ENCODE measurements around the gene TPI1.

Gene TPI1

DNA sequence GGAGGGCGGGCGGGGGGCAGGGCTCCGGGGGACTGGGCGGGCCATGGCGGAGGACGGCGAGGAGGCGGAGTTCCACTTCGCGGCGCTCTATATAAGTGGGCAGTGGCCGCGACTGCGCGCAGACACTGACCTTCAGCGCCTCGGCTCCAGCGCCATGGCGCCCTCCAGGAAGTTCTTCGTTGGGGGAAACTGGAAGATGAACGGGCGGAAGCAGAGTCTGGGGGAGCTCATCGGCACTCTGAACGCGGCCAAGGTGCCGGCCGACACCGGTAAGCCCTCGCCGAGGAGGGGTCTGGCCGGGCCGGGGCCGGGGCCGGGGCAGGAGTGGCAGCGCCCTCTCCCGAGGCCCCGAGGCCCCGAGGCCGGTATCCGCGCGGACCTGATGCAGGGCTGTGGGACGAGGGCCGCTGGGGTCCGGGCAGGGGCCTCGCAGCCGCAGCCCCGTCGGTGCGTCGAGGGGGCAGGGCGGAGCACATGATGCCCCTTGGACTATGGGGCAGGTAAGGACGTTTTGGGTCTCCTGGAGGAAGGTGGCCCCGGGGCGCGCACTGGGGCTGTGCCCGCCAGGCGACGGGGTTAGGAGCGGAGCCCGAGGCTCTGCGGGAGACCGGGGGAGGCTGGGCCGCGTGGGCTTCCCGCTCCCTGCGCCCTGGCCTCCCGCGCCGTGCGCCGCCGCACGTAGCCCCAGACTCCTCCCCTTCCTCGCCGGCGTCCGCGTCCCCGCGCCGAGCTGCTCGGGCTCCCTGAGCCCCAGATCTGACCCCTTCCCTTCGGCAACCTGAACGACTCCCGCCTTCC is at the start of gene TPI1:
TSS of gene TPI1 (plus strand) at position 119 of the 798 bp plus-strand sequence. CDS start at position 155, 36 bp downstream.
- DNase-seq (ENCODE audit: low read depth in 4 of 4, low spot score in 1 of 4): peak in 3 of 4 experiments; percentile 70 to 74 (median 74)

DNA sequence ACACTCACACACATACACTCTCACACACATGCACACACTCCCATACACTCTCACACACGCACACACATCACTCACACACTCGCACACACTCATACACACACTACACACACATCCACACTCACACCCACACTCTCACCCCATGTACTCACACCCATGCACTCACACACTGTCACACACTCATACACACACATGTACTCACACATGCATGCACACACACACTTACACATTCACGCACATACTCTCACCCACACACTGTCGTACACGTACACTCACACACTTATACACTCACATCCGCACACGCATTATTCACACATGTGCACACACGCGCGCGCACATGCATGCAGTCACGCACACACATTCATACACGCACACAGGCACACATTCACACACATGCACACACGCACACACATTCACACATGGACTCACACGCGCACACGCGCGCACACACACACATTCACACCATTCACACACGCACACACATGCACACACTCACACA is 49.6 kb upstream of the TPI1 start:
- no peak for DNase-seq (ENCODE audit: low read depth in 4 of 4, low spot score in 1 of 4)

DNA sequence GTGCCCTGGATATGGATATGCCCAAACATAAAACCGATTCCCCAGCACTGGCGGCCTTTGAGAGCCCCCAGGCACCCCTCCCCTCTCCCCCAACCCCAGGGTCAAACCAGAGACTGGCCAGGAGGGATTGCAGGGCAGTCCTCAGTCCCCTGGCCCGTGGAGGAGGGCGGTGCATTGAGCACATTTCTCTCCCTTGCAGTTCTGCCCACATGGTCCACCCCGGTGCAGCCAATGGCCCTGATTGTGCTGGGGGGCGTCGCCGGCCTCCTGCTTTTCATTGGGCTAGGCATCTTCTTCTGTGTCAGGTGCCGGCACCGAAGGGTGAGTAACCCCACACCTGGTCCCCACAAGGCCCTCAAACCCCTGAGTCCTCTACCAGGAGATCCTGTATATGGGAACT is 49.1 kb upstream of the TPI1 start:
- no peak for DNase-seq (ENCODE audit: low read depth in 4 of 4, low spot score in 1 of 4)

DNA sequence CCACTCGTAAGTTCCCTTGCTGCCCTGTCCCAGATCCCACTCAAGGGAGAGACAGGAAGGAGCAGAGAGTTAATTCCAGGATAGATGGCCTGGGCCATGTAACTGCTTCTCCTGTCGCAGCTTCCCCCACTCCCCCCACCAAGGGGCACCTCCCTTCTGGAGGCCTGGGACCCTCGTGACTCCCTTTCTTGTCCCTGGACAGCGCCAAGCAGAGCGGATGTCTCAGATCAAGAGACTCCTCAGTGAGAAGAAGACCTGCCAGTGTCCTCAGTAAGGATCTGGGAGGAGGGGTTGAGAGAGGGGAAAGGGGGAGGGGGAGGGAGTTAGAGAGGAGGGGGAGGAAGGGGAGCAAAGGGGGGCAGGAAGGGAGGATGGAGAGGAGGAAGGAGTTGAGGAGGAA is 48.7 kb upstream of the TPI1 start:
- DNase-seq (ENCODE audit: low read depth in 4 of 4, low spot score in 1 of 4): no peak

DNA sequence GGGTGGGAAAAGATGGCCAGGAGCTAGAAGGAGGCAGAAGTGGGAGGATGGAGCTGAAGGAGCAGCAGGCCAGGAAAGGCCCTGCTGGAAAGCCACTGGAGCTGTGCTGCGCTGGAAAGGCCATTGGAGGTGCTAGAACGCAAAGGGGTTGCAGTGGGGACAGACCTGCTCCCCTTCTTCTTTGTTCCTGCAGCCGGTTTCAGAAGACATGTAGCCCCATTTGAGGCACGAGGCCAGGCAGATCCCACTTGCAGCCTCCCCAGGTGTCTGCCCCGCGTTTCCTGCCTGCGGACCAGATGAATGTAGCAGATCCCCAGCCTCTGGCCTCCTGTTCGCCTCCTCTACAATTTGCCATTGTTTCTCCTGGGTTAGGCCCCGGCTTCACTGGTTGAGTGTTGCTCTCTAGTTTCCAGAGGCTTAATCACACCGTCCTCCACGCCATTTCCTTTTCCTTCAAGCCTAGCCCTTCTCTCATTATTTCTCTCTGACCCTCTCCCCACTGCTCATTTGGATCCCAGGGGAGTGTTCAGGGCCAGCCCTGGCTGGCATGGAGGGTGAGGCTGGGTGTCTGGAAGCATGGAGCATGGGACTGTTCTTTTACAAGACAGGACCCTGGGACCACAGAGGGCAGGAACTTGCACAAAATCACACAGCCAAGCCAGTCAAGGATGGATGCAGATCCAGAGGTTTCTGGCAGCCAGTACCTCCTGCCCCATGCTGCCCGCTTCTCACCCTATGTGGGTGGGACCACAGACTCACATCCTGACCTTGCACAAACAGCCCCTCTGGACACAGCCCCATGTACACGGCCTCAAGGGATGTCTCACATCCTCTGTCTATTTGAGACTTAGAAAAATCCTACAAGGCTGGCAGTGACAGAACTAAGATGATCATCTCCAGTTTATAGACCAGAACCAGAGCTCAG is 48.0 kb upstream of the TPI1 start:
- no peak for DNase-seq (ENCODE audit: low read depth in 4 of 4, low spot score in 1 of 4)

DNA sequence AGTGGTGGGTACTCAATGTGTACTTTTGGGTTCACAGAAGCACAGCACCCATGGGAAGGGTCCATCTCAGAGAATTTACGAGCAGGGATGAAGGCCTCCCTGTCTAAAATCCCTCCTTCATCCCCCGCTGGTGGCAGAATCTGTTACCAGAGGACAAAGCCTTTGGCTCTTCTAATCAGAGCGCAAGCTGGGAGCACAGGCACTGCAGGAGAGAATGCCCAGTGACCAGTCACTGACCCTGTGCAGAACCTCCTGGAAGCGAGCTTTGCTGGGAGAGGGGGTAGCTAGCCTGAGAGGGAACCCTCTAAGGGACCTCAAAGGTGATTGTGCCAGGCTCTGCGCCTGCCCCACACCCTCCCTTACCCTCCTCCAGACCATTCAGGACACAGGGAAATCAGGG is 47.2 kb upstream of the TPI1 start:
- no peak for DNase-seq (ENCODE audit: low read depth in 4 of 4, low spot score in 1 of 4)

DNA sequence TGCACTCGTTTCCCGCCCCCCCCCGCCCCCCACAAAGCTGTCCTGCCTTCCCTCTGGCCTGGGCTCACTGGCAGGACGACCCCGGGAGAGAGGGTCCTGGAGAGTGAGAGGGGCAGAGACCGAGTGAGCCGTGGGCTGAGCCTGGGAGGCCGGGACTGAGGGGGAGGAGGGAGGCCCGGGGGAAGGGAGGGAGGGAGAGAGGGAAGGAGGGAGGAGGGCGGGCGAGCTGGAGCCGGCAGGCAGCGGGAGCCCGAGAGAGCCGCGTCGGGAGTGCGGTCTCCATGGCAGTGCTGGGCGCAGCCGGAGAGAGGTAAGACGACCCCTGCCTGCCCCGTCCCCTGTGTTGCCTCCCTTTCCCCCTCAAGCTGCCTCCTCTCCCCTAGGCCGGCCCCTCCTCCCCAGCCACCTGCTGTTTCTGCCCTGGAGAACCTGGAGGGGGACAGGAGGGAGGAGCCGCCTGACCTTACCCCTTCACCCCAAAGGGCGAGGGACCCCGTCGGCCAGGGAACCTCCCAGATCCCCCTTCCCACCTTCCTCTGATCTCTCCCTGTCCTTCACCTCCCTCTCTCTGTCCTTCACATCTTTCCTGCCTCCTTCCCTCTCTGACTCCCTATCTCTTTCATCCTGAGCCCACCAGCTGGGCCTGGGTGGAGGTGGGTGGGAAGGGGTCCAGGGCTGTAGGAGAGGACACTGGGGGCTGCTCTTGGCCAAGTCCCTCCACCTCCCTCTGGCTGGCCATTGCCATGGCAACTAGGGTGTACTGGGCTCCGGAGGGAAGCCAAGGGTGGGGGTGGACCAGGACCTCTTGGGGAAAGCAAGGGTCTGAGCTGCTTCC is 45.5 kb upstream of the TPI1 start, which contains the start of gene GPR162:
TSS of gene GPR162 (plus strand) at position 231 of the 835 bp plus-strand sequence. CDS start 2,078 bp downstream, outside the sequence.
- no peak for DNase-seq (ENCODE audit: low read depth in 4 of 4, low spot score in 1 of 4)

DNA sequence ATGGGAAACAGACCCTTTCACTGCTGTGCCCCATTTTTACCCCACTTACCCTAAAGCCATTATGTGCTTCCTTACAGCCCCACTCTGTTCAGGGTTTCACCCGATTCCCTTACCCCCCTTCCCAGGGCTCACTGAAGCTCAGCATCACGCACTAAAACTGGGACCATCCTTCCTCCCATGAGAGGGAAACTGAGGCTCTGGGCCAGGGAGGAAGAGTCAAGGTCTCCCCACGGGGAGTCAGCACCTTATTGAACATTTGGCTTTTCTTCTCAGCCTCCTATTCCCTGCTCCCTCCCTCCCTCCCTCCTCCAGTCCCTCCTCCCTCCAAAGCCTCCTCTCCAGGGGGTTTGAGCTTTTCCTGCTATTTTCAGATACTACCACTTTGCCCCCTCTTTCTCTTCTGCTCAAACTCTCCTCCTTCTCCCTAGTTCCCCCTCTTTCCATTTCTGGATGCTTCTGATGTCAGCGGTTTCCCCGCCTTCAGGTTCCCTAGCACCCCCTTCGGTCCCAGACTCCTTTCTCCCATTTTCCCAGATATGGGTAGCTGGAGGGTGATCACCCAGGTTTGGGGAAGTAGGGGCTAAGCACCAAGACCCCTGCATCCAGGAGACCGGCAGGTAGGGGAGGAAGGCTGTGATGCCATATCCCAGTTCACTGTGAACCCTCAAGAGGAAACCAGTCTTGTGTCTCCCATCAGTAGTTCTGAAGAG is 44.8 kb upstream of the TPI1 start:
- DNase-seq (ENCODE audit: low read depth in 4 of 4, low spot score in 1 of 4): no peak

DNA sequence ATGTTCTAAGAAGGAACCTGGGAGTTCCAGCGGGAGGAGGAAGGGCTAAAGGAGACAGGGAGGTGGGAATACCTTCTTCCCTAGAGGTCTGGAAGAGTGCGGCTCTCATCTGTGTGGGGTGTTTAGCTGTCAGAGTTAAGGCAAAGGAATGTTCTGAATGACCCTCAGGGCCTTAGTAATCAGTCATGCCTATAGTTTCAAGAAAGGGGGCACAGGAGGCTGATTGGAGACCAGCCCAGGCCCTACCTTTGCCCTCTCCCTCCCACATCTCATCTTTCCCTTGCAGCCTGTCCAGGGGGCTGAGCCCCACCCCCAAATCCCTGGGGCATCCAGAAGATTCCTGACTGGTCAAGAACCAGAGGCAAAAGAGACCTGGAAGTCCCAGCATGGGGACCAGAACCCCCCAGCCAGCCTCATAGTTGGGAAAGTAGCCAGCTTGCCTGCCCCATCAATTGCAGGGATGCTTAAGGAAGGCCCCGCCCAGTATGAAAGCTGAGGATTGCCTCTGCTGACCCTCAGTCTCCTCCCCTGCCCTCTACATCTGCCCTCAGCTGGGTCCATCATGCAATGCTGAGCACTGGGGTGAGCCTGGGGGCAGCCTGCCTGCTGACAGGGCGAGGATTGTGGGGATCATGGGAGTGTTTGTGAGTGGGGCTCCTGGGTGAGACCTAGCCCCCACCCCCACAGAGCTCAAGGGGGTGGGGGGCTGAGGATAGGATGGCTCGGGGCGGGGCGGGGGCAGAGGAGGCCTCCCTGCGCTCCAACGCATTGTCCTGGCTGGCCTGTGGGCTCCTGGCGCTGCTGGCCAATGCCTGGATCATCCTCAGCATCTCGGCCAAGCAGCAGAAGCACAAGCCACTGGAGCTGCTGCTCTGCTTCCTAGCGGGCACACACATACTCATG is 43.9 kb upstream of the TPI1 start:
- DNase-seq (ENCODE audit: low read depth in 4 of 4, low spot score in 1 of 4): no peak

DNA sequence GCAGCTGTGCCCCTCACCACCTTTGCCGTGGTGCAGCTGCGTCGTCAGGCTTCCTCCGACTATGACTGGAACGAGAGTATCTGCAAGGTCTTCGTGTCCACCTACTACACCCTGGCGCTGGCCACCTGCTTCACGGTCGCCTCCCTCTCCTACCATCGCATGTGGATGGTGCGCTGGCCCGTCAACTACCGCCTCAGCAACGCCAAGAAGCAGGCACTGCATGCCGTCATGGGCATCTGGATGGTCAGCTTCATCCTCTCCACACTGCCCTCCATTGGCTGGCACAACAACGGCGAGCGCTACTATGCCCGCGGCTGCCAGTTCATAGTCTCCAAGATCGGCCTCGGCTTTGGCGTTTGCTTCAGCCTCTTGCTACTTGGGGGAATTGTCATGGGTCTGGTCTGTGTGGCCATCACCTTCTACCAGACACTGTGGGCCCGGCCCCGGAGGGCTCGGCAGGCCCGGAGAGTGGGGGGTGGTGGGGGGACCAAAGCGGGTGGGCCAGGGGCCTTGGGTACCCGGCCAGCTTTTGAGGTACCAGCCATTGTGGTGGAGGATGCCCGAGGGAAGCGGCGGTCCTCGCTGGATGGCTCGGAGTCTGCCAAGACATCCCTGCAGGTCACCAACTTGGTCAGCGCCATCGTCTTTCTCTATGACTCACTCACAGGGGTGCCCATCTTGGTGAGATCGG is 43.1 kb upstream of the TPI1 start:
- DNase-seq (ENCODE audit: low read depth in 4 of 4, low spot score in 1 of 4): no peak

DNA sequence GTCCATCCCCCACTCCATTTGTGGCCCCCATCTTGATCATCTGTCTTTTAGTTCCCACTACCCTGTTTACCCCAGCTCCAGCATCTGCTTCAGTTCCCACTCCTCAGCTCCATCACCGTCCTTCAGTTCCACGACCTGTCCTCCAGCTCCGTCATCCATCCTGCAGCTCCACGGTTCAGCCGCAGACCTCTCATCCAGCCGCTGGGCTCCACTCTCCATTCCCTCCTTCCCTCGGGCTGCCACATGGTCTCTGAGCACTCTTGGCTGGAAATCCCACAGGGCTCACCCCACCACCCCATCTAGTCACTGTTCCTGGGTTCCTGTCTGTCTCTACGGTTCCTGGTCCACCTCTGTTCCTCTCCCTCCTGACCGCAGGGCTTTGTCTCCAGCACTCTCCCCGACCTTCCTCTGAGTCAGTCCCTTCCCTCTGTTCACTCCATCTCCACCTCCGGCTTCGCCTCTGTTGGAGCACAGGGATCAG is 42.4 kb upstream of the TPI1 start:
- no peak for DNase-seq (ENCODE audit: low read depth in 4 of 4, low spot score in 1 of 4)

DNA sequence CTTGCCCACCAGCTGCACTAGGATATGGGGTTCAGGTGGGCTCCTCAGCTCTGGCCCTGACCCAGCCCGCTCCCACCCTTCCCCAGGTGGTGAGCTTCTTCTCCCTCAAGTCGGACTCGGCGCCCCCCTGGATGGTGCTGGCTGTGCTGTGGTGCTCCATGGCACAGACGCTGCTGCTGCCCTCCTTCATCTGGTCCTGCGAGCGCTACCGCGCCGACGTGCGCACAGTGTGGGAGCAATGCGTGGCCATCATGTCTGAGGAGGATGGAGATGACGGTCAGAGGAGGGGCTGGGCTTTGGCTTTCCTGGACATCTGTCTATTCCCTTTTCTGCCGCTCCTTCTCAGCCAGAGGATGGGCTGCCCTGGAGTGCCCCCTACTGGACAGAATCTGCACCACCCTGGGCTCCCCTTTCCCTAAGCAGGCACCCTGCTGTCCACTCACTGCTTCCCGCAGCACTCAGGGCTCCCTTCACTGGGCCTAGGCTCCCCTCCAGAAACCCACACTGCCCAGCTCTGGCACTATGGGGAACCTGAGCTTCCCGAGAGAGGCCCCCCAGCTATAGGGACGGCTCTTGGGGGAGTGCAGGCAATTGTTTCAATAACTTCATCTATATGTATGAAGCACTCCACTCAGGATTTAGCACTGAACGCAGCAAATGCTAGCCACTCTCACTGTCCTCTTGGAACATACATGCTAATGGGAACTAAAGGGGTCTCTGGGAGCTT is 41.8 kb upstream of the TPI1 start:
- DNase-seq (ENCODE audit: low read depth in 4 of 4, low spot score in 1 of 4): peak; percentile 74 to 86 (median 77)

DNA sequence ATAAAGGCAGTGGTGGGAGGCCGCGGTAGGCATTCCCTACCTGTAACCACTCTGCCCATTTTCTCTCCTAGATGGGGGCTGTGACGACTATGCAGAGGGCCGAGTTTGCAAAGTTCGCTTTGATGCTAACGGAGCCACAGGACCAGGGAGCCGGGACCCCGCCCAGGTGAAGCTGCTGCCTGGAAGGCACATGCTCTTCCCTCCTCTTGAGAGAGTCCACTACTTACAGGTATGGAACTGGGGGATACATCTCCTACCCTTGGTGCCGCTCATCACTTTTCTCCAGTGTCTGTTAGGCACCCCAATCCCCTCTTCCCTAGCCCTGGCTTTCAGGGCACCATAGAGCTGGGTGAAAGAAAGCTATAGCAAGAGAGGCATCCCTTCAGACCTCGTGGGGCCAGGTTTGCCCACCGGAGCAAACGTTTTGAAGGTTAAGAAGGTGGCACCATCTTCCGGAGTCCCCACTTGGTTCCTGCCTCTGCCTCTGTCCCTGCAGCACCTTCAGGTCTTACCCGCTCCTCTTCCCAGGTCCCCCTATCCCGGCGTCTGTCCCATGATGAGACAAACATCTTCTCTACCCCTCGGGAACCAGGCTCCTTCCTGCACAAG is 41.1 kb upstream of the TPI1 start:
- no peak for DNase-seq (ENCODE audit: low read depth in 4 of 4, low spot score in 1 of 4)

DNA sequence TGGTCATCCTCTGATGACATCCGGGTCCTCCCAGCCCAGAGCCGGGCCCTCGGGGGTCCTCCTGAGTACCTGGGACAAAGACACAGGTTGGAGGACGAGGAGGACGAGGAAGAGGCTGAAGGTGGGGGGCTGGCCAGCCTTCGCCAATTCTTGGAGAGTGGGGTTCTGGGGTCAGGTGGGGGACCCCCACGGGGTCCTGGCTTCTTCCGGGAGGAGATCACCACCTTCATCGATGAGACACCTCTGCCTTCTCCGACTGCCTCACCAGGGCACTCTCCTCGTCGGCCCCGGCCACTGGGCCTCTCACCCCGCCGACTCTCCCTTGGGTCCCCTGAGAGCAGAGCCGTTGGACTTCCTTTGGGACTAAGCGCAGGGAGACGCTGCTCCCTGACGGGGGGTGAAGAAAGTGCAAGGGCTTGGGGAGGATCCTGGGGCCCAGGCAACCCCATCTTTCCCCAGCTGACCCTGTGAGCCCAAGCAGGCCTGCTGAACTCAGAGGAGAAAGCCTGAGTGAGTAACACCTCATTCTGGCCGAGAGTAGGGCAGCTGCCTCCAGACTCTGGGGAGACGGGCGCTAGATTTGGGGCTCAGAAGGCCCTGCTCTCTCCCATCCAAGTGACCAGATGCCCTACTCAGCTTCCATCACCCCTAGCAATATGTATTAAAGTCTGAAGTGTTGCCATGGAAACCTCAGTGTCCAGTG is 40.4 kb upstream of the TPI1 start:
- DNase-seq (ENCODE audit: low read depth in 4 of 4, low spot score in 1 of 4): no peak

DNA sequence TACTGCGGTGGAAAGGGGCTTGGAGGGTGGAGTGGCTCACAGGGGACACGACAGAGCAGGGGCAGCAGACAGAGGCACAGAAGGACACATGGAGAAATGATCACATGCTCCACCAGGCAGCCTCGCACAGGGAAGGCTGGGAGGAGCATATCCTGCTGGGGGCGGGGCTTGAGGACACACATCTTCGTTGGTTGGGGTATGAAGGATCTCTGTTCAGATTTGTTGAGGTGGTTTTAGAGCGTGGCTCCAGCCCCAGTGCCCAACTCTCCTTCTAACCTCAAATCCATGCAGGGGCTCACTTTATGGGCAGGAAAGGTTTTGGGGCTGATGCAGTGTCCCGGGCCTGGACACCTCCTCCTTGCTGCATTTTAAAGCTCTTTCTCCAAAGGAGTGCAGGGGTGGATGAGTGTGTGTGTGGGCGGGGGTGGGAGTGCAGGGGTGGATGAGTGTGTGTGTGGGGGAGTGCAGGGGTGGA is 39.9 kb upstream of the TPI1 start:
- DNase-seq (ENCODE audit: low read depth in 4 of 4, low spot score in 1 of 4): peak in 3 of 4 experiments; percentile 38 to 54 (median 46)

DNA sequence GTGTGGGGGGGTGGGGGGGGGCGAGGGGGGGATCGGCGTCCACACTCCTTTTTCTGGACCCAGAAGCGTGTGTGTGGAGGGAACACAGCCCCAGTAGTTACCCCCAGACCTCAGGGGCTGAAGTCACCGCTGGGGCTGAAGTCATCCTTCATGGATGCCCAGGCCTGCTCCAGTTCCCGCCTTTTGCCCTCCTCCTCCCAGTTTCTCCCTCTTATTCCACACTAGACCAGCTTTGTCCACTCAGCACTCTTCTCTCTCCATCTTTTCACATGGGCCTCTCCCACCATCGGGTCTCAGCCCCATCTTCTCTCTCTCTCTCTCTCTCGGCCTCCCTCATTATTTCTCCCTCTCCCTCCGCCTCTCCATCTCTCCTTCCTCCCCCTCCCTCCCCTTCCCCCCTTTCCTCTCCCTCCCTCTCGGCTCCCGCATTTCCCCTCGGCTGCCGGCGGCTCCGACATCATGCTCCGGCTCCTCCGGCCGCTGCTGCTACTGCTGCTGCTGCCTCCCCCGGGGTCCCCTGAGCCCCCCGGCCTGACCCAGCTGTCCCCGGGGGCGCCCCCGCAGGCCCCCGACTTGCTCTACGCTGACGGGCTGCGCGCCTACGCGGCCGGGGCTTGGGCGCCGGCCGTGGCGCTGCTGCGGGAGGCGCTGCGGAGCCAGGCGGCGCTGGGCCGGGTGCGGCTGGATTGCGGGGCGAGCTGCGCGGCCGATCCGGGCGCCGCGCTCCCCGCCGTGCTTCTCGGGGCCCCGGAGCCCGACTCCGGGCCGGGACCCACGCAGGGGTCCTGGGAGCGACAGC is 39.1 kb upstream of the TPI1 start, which contains the start of gene P3H3:
TSS of gene P3H3 (plus strand) at position 426 of the 799 bp plus-strand sequence. CDS start at position 460, 34 bp downstream.
- DNase-seq (ENCODE audit: low read depth in 4 of 4, low spot score in 1 of 4): no peak

Data from stimulated activated CD4-positive, alpha-beta T cell treated with anti-CD3 and anti-CD28 coated beads, Interleukin-1b, Interleukin-23, amount 100 ng/mL, for 24 hours (primary cell).